SU-DHL-6 (cell line): ENCODE results near the gene MTA3.

ENCODE experiments used
- EZH2phosphoT487 ChIP-seq: fragments of 200-600 bp; sonication (generic), shearing (Covaris generic); conservative IDR thresholded peaks from 2 replicates; pipeline ENCODE4 v1.6.1; 2018; ENCODE audit warnings: mild to moderate bottlenecking, antibody characterized with exemption, low read length, moderate library complexity, mixed read lengths
- TF ChIP-seq, protein P1 (sequence below): fragments of 200-600 bp; sonication (generic); IDR thresholded peaks from one replicate; pipeline ENCODE4 v1.5.1; 2017; ENCODE audit warnings: antibody characterized with exemption, mild to moderate bottlenecking, low read length, moderate library complexity; ENCODE audit not compliant: insufficient read depth, poor library complexity, severe bottlenecking

DNA sequence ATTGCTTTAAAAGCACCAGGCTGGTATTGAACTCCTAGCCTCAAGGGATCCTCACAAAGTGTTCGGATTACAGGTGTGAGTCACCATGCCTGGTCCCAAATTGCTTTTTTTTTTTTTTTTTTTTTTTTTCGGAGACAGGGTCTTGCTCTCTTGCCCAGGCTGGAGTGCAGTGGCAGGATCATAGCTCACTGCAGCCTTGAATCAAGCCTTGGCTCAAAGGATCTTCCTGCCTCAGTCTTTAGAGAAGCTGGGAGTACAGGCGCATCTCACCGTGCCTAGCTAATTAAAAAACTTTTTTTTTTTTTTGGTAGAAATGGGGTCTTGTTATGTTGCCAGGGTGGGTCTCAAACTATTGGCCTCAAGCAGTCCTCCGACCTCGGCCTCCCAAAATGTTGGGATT lies 12.8 kb downstream of the MTA3 start:
- TF ChIP-seq, protein P1, sequence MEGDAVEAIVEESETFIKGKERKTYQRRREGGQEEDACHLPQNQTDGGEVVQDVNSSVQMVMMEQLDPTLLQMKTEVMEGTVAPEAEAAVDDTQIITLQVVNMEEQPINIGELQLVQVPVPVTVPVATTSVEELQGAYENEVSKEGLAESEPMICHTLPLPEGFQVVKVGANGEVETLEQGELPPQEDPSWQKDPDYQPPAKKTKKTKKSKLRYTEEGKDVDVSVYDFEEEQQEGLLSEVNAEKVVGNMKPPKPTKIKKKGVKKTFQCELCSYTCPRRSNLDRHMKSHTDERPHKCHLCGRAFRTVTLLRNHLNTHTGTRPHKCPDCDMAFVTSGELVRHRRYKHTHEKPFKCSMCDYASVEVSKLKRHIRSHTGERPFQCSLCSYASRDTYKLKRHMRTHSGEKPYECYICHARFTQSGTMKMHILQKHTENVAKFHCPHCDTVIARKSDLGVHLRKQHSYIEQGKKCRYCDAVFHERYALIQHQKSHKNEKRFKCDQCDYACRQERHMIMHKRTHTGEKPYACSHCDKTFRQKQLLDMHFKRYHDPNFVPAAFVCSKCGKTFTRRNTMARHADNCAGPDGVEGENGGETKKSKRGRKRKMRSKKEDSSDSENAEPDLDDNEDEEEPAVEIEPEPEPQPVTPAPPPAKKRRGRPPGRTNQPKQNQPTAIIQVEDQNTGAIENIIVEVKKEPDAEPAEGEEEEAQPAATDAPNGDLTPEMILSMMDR = no peak
- no peak for TF ChIP-seq EZH2phosphoT487
